NCI-H1092 (cell line): ENCODE results near the gene NEK6.
A peak's percentile ranks its signal among the peaks of the same experiment; 100 is the strongest.

Experiments
- DNase-seq: peaks from one replicate; lab custom pipeline; 2025; lab: John Stamatoyannopoulos, UW

The NEK6 gene

DNA sequence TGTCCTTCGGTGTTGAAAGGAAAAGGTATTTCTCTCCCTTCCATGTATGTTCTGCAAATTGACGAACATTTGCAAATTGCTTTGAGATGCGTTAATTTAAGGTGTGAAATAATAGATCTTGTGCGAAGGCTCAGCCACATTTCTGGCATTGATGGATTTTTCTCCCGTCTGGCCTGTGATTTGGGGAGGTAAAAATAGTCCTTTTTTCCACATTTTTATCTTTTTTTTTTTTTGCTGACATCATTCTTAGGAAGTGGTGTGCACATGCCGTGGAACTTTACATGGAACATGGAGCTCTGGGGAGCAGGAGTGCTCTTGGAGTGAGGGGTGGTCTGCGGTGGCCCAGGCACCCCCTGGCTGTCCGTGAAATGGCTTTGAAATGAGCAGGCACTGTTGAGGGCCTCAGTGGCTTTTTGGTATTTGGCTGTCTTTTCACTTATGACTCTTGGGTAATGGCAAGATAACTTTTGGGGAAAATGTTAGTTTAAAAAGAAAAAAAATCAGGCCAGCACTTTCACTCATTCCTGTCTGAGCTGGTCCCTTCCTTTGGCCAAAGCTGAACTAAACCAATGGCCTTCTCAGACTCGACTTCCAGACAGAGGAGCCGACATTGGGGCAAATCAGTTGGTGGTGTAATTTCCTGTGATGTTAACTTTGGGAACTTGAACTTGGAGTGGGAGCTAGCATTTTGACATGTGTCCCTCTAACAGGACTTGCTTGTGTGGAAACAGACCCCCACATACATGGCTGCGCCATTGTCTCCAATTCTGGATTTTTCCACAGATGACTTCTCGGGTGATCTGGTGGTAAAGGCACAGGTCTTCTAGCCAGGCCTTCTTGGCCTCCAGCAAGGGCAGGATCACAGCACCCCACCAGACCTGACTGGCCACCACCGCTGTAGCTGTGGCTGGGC is 4.2 kb downstream of the NEK6 start:
- DNase-seq, result no peak

DNA sequence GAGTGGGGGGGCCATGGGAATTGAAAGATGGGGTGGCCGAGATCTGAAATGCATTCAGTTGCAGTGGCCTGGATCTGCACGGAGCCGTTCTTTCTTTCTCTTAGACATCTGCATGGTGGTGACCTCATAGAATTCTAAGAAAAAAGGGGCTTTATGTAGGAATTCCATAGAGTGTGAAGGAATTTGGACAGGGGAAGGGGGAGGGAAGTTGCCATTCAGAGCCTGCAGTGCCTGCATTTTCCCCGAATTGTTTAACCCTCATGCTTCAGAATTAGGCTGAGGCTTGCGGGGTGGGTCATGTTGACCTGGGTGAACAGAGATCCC is 4.9 kb downstream of the NEK6 start:
- DNase-seq, result no peak

DNA sequence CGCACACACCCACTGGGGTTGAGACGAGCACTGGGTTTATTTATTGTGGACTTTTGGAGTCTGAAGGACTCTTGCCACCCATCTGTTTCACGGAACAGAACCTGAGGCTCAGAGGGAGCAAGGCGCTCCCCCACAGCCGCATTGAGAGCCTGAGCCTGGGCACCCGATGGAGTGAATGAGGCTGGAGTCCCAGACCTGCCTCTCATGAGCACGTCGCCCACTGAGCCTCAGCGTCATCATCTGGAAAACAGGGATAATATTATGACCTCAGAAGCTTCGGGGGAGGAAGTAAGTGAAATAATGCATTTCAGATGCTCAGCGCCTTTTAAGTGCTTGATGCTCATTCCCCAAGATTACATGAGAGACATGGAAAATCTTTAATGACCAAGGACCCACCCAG is 5.5 kb downstream of the NEK6 start:
- no peak for DNase-seq

DNA sequence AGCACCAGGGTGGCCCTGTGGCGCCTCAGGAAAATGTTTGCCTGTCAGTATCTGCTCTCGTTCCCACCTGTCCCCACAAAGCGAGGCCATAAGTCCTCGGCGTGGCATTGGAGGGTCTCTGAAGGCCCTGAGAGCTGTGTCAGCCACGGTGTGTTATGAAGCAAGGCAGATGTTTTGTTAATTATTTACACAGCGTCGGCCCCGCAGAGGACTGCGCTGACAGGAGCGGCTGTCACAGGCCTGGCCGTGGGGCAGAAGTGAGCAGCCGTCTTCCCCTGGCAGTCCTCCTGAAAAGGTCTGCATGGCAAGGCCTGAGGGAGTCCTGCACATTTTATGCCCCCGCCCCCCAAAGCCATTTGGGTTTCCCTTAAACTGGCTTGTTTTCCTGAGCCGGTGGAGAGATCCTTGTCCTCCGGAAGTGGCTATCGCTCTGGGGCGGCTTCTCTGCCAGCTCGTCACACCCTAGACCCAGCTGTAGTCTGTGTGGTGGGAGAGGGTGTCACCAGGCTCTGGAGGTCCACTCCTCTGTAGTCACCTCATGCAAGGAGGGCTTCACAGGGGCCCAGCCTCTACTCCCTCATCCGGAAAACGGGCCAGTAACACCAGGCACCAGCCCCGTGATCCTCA is 6.2 kb downstream of the NEK6 start:
- DNase-seq, result no peak

DNA sequence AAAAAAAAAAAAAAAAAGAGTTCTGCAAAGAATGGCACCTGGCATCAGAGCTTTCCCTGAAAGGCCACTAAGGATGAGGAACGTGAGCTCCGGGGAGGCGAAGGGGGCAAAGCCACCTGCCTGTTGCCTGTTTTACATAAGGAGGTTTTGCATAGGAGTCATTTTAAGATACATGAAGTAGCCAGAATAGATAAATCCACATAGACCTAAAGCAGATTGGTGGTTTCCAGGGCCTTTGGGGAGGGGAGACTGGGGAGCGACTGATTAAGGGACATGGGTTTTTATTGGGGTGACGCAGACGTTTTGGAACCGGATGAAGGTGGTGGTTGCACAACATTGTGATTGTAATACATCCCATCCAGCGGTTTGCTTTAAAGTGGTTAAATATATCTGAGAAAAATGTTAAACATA is 7.1 kb downstream of the NEK6 start:
- DNase-seq, result no peak

DNA sequence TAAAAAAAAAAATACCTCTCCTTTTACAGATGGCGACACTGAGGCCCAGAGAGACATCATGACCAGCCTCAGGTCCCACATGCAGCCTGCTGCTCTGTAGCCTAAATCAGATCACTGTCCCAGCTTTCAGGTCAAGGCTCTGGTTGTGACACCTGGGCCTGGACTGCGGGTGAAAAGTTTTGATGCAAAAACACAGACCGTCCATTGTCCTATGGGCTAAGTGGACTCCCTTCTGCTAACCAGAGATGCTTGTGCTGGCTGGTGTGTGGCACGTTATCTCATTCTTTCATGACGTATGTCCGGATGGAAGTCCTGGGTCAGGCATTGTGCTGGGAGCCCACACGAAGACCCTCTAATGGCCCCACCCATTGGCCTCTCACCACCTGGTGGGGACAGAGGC is 7.8 kb downstream of the NEK6 start:
- DNase-seq, result no peak

DNA sequence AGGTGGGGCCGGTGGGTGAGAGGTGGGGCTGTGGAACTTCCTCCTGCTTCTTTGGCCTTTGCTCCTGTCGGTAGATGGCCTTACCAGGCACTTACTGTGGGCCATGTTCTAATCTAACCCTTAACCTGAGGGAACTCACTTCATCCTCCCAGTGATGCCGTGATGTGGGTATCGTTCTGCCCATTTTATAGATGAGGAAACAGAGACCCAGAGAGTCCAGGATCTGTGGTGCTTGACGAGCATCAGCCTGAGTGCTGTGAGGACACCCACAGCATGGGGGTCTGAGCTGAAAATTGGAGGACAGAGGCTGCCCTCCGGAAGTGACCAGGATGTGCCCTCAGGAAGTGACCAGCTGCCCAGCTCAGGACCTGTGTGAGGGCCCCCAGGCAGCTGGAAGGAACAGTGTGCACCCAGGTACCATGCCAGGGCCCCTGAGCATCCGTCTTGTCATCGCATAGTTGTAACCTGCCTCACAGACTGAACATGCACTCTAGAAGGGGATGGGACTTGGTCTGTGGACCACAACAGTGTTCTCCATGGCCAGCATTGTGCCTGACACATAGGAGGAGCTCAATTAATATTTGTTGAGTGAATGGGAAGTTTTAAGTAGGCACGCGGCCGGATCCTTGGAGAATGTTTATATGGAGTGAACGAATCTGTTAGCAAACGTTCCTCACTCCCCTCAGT is 8.5 kb downstream of the NEK6 start:
- no peak for DNase-seq

DNA sequence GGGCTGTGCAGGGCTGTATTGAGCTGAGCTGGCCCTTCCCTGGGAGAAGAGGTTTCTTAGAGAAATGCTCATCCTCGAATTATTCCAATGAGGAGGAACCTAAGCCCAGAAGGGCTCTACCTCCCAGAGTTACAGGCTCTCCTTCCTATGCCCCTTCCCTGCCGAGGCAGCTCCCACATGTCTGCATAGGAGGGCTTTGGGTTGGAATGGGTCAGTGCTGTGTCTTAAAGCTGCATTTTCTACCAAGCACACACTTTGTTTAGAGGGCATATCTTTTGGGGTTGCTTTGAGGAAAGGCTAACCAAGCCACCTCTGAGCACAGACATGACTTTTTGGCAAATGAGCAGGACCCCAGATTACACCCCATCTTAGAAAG is 9.1 kb downstream of the NEK6 start:
- no peak for DNase-seq

DNA sequence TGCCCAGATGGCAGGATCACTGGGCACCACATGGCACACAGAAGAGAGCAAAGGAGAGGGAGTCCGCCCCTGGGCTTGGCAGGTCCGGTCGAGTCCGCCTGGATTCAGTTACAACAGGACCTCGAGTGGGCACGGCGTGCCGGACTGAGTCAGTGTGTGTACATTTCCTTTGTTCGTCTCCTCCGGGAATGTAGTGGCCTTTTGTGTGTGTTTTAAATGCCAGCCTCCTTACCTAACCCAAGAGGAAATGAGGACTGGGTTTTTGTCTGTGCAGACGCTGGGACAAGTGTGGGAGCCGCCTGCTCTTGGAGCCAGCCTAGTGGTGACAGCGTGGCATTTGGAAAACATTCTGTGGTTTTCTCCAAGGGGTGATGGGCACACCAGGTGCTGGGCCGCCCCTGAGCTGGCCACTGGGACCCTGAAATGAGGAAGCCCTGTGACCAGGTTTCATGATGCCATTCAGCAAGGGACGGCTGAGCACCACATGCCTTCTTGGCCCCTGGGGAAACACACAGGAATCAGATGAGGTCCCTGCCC is 9.6 kb downstream of the NEK6 start:
- peak; percentile 52 for DNase-seq

DNA sequence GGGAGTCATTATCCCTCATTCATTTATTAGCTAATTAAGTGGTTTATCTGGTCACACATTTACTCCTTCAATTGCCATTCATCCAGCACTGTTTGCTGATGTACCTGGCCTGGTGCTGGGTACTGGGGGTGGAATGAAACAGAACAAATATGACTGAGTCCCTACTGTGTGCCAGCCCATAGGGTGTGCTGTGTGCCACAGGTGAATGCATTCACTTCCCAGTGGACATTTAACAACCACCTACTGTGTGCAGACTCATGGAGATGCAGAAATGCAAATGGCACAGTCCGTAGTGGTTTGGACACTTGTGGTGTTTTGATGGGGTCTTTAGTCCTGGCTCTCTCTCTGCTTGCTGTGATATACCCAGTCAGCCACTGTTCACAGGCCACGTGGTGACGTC is 10.5 kb downstream of the NEK6 start:
- no peak for DNase-seq

DNA sequence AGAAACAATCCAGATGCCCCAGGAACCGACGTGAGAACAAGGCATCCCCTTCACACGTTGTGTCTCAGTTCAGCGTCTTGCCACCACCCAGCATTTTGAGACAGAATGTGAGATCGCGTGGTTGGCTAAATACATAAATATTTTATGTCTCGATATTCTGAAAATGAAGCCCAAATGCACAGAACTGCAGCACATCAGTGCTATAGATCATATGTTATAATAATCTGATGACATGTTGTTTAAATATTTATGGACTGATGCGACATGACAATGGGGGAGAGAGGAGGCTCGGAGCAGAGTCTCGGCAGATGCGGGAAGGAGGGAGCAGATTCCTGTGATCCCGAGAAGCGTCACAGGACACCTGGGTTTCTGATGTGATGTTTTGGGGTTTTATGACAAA is 10.9 kb downstream of the NEK6 start:
- DNase-seq, result no peak

DNA sequence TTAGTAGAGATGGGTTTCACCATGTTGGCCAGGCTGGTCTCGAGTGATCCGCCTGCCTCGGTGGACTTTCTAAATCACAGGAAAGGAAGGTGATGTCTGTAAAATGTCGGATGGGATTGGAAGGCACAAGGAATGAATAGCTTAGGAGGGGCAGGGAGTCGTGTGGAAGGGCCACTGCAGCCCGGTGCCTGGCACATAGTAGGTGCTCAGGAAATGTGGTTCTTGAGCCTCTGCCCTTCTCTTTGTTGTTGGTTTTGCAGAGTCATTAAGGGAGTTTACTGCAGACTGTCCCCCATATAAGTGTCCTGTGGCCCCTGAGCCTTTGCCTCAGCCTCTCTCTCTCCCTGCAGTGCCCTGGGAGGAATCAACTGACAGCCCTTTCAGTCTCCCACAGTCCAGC is 11.8 kb downstream of the NEK6 start:
- DNase-seq, result no peak

DNA sequence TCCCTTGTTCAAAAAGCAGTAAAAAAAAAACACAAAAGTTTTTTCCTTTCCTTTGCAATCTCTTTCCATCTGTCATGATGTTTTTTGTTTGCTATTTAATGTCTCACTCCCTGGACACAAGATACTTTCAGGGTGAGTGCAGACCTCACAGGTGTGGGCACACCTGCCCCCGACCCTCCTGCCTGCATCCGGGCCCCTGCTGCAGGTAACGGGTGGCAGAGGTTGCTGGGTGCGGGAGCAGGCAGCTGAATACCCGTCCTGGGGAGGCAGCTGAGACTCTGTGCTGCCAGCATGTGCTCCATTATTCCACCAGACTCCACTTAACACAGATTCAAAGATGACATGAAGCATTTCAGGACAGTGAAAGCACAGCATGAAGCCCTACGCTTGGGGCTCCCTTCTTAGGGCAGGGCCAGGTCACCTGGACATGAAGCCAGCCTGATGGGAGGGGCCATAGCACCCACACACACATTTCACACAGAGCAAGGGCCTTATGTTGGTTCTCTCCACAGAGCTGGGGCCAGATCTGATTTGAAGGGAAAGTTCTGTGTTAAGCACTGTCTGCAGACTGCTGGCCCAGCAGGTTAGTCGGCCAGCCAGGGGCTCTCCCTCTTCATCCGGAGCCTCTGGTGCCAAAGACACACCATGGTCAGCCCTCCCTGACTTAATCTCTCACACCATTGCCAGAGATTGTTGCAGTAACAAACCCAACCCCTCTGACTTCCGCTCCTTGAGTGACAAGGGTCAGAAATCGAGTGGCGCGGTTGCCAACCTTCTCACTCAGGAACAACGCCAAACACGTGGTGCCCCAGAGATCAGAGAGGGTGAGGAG is 13.0 kb downstream of the NEK6 start:
- no peak for DNase-seq

DNA sequence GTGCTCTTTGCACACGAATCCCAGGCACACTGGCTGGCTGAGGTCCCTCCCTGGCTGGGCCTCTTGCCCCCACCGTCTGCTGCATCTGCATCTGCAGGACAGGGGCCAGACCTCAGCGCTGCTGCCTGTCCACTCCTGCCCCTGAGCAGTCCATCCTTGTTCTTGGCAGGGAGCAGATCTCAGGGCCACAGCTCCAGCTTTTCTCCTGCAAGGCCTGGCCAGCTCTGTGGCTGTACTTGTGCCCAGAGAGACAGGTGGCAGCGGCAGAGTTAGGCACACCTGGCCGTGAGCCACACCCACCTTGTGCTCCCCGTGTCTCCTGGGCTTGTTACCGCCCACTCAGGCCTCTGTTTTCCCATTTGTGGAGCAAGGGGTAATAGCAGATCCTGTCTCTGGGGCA is 13.9 kb downstream of the NEK6 start:
- DNase-seq, result no peak

DNA sequence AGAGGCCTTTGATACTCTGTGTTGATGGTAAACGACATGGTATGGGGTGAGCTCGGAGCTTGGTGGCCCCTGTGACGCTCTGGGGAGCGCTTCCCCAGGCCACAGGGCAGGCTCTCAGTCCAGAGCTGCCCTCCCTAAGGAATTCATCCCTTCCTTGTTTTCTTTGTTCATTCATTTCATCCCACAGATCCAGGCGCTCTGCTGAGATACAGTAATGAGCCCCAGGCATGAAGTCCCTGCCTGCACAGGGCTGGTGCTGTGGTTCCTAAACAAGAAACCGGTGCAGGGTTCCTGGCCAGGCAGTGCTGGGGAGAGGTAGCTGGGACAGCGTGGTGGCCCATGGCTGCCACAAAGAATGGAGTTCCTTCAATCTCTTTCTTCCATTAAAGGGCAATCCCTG is 14.4 kb downstream of the NEK6 start:
- DNase-seq, result no peak

DNA sequence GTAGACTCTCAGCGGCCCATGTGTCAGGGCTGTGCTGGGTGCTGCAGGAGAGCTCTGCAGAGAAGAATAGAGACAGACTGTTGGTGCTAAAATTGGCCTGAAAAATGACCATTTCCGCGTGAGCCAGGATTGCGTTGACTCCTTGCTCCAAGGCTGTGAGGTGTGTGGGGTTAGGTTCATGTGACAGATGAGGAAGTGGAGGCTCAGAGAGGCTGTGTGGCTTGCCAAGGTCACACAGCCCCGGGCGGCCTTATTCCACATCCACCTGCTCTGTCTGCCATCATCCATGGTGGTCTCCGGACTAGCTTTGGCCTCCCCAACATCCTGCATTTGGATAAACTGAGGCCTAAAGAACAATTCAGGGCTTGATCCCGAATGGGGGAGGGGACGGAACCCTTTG is 15.2 kb downstream of the NEK6 start:
- DNase-seq, result no peak

DNA sequence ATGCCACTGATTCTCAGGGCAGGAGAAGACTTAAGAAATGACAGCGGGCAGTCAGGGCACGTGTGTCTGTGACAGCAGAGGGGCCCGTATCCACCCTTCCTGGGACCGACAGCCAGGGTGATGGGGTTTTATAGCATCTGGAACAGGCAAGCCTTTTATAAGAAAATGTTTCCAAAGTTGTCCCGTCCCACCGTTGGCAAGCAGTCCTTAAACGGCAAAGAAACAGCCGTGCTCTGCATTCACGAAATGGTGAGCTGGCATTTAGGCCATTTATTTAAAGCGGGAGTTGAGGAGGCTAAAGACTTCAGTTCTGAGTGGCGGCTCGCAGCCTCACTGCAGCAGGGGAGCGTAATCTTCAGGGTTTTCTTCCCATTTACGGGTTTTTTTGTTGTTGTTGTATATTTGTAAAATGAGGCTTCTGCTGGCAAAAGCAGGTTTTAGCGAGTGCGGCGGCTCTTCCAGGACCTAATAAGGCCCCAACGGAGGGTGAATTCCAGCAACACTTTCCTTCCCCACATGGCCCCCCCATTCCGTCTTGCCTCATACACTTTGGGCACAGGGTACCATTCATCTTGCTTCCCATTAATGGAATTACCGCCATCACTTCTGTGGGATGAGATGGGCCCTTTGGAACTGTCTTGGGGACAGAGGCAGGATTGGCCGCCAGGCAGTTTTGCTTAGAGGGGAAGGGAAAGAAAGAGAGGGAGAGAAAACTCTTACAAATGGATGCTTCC is 15.8 kb downstream of the NEK6 start:
- DNase-seq, result no peak

DNA sequence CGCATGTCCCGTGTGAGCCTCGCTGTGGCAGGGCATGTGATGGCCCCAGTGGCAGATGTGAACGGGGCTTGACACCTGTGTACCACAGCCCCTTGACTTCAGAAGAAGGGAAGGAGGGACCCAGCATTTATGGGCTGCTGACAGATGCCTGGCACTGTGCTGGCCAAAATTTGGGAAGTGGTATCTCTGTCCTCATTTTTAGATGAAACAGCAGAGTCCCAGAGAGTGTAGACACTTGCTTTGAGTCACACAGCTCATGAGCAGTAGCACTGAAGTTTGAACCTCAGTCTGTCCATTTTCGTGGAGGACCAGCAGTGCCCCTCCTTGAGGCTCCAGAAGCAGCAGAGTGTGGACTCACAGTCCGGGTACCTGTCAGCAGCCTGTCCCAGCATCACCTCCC is 16.5 kb downstream of the NEK6 start:
- no peak for DNase-seq

DNA sequence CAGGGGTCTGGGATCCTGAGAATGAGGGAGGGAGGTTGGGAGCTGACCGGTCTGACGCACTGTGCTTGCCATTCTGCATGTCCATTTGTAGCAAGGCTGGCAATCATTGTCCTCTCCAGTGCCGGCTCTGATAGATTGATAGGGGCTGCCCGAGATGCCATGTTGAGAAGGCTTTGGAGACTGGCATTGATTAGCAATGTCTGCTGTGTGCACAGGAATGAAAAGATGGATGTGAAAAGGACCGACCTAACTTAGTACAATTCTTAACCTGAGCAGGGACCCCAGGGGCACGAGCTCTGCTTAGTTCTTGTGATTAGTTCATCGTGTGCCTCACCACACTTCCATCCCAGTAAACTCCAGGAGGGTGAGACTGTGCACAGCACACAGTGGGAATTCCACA is 17.0 kb downstream of the NEK6 start:
- DNase-seq, result no peak

DNA sequence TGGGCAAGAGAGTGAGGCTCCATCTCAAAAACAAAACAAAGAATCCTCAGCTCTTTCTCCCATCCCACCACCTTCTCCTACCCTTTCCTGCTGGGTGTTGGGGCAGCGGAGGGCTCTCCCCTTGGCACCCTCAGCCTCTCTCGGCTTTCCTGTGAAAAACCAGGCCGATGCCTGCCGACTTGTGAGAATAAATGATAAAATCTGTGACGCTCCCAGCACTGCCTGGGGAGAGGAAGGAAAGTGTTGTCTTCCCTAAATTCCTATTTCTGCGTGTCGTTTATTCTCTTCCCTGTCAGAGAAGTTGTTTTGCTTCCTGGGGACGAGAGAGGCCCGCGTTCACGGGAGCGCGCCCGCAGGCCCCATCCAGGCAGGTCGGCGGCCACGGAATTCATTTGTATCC is 19.7 kb downstream of the NEK6 start:
- DNase-seq, result no peak

DNA sequence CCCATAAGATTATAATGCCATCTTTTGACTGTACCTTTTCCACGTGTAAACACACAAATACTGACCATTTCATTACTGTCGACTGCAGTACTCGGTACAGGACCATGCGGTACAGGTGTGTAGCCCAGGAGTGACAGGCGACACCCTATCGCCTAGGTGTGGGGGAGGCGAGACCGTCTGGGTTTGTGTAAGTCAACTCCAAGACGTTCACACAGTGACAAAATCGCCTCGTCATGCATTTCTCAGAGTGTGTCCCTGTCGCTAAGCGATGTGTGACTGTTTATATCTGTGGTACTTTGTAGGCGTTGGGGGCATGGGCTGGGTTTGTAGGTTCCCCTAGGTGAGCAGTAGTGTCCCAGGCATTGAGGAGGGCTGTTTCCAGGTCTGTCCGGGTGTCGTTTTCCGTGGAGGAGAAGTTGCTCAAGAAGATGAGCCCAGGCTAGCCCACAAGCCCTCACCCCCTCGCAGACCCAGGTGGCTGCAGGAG is 20.3 kb downstream of the NEK6 start:
- no peak for DNase-seq
